GM18858 (cell line): ENCODE results near the gene LOXHD1.

Source experiments
- ATAC-seq: cut with Tn5 transposase; IDR thresholded peaks from one replicate; pipeline ENCODE4 v1.9.1; 2021; ENCODE audit not compliant: unreplicated experiment

The LOXHD1 gene

GRCh38 chr18:46657115-46657955 is at the start of gene LOXHD1:
Gene LOXHD1, minus strand, starts transcription at chr18:46657220. Its CDS starts 187 bp downstream, at chr18:46657033.
- no peak for ATAC-seq

- ATAC-seq: no peak
These were observed 48.5 kb upstream of the LOXHD1 start for GRCh38 chr18:46705521-46705920.

GRCh38 chr18:46704816-46705215 is 47.8 kb upstream of the LOXHD1 start:
- ATAC-seq: no peak

GRCh38 chr18:46704189-46704588 is 47.2 kb upstream of the LOXHD1 start:
- no peak for ATAC-seq

GRCh38 chr18:46702471-46702870 is 45.5 kb upstream of the LOXHD1 start:
- ATAC-seq: no peak

- ATAC-seq: no peak
These were observed 43.2 kb upstream of the LOXHD1 start for GRCh38 chr18:46700066-46700824.

- ATAC-seq: no peak
These were observed 39.7 kb upstream of the LOXHD1 start for GRCh38 chr18:46696702-46697101.

GRCh38 chr18:46696268-46696667 is 39.2 kb upstream of the LOXHD1 start:
- no peak for ATAC-seq

- ATAC-seq: no peak
These were observed 37.0 kb upstream of the LOXHD1 start for GRCh38 chr18:46693996-46694395.

GRCh38 chr18:46688853-46689525 is 32.0 kb upstream of the LOXHD1 start:
- ATAC-seq: no peak

- no peak for ATAC-seq
These were observed 29.2 kb upstream of the LOXHD1 start for GRCh38 chr18:46686186-46686585.

- no peak for ATAC-seq
These were observed 26.2 kb upstream of the LOXHD1 start for GRCh38 chr18:46683252-46683651.

- no peak for ATAC-seq
These were observed 24.0 kb upstream of the LOXHD1 start for GRCh38 chr18:46680784-46681695.

- no peak for ATAC-seq
These were observed 23.0 kb upstream of the LOXHD1 start for GRCh38 chr18:46679846-46680598.

- no peak for ATAC-seq
These were observed 21.9 kb upstream of the LOXHD1 start for GRCh38 chr18:46678785-46679399.

GRCh38 chr18:46678041-46678440 is 21.0 kb upstream of the LOXHD1 start:
- no peak for ATAC-seq

GRCh38 chr18:46677611-46678010 is 20.6 kb upstream of the LOXHD1 start:
- ATAC-seq: no peak

- ATAC-seq: no peak
These were observed 19.3 kb upstream of the LOXHD1 start for GRCh38 chr18:46676182-46676835.

- ATAC-seq: no peak
These were observed 18.1 kb upstream of the LOXHD1 start for GRCh38 chr18:46675112-46675511.
